ENCODE data around the gene CD177. TPM values are rescaled to one million over a fixed set of nuclear protein-coding genes. Genes with fewer than 3 reads are reported as not detected.

CD177 gene
- total RNA-seq, 1 experiment from 2014 or later = 0.09 TPM

- Histone ChIP-seq H2AK5ac (ENCODE audit: insufficient read length, low read length) (no peak overlapping the region), H2BK15ac (ENCODE audit: low read depth, low read length) (no peak overlapping the region), H2AFZ (ENCODE audit: low read length) (no peak overlapping the region), H3K18ac (ENCODE audit: insufficient read length, low read depth, low read length) (no peak overlapping the region), H3K4me2 (ENCODE audit: insufficient read depth, insufficient read length, low read length) (no peak overlapping the region), H3K79me2 (ENCODE audit: insufficient read depth, low read length) (no peaks in the 10 kb centered on the region), H3K56ac (ENCODE audit: insufficient read length, low read depth, low read length) (no peak overlapping the region), H3K9ac (ENCODE audit: extremely low read depth, insufficient read length, low read length) (no peak overlapping the region), H4K20me1 (ENCODE audit: control insufficient read depth, insufficient read depth, insufficient read length) (no peaks in the 10 kb centered on the region), H3K27me3 (ENCODE audit: insufficient read depth, low read length) (no peaks in the 10 kb centered on the region), H4K91ac (ENCODE audit: insufficient read length, low read depth, low read length) (no peak overlapping the region), H4K8ac (replicated peaks; ENCODE audit: insufficient read length, low read depth, low read length) (no peak overlapping the region), H3K23ac (ENCODE audit: insufficient read length, low read depth, low read length) (no peak overlapping the region), H3K9me3 (ENCODE audit: control insufficient read depth, low read depth, low read length) (no peaks in the 10 kb centered on the region), H3K4ac (ENCODE audit: low read depth, low read length) (no peak overlapping the region), H4K5ac (ENCODE audit: insufficient read length, low read depth, low read length) (no peak overlapping the region), H3T11ph (ENCODE audit: low read length) (no peak overlapping the region), H3K23me2 (ENCODE audit: insufficient read length, low read depth, low read length, poor library complexity, severe bottlenecking) (no peaks in the 10 kb centered on the region), H3K79me1 (ENCODE audit: insufficient read depth, low read depth, low read length, poor library complexity, severe bottlenecking) (no peaks in the 10 kb centered on the region), H2BK20ac (ENCODE audit: low read depth, low read length, poor library complexity, severe bottlenecking) (no peak overlapping the region), H2BK12ac (ENCODE audit: insufficient read length, low read depth, low read length) (no peak overlapping the region), H3K4me1 (ENCODE audit: insufficient read depth, low read length) (no peaks in the 10 kb centered on the region; the same call in 1 of the 2 replicates), H3K27ac (ENCODE audit: insufficient read length, low read depth, low read length) (no peak overlapping the region), H2BK120ac (ENCODE audit: low read depth, low read length, poor library complexity, severe bottlenecking) (no peak overlapping the region), H3K14ac (ENCODE audit: insufficient read depth, low read length) (no peak overlapping the region), H2BK5ac (ENCODE audit: insufficient read length, low read length) (no peak overlapping the region)
- H3K9me3 Mint-ChIP-seq = peaks cover 7 to 30% of the 10 kb centered on the region in 2 experiments; a peak in 4 of 5 replicates
- TF ChIP-seq, protein P1, sequence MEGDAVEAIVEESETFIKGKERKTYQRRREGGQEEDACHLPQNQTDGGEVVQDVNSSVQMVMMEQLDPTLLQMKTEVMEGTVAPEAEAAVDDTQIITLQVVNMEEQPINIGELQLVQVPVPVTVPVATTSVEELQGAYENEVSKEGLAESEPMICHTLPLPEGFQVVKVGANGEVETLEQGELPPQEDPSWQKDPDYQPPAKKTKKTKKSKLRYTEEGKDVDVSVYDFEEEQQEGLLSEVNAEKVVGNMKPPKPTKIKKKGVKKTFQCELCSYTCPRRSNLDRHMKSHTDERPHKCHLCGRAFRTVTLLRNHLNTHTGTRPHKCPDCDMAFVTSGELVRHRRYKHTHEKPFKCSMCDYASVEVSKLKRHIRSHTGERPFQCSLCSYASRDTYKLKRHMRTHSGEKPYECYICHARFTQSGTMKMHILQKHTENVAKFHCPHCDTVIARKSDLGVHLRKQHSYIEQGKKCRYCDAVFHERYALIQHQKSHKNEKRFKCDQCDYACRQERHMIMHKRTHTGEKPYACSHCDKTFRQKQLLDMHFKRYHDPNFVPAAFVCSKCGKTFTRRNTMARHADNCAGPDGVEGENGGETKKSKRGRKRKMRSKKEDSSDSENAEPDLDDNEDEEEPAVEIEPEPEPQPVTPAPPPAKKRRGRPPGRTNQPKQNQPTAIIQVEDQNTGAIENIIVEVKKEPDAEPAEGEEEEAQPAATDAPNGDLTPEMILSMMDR (conservative IDR thresholded peaks at IDR 0.05) = no peak
- H3K27me3 Mint-ChIP-seq (ENCODE audit: low read depth) = no peaks in the 10 kb centered on the region; the same call in 1 of the 2 replicates
- DNase-seq = no peak
- peaks cover 0 to 5% (median 0%) of the 10 kb centered on the region in 3 experiments; a peak in 3 of 7 replicates for H3K36me3 Mint-ChIP-seq (ENCODE audit: insufficient read depth in 1 of 3, low read depth in 3 of 3)
- WGBS (ENCODE audit: extremely low coverage, insufficient read length, low lambda C conversion rate) = no CpG with 5 or more reads among the region's 14 CpGs
- H3K4me3 Mint-ChIP-seq = no peak overlapping the region
- peaks cover 6 to 8% of the 10 kb centered on the region in 2 experiments; a peak in 3 of 4 replicates for H3K4me1 Mint-ChIP-seq
- no peak overlapping the region for H3K27ac Mint-ChIP-seq
Measured at GRCh38 chr19:43380008-43380407, 26.5 kb downstream of the CD177 start.

Measured in H9 (cell line).